Transverse colon (tissue), 4 donors: ENCODE results near the gene MIER2. TPM values are rescaled to one million over a fixed set of nuclear protein-coding genes. Genes with fewer than 3 reads are reported as not detected.

ENCODE experiments used
- DNase-seq: peaks from one replicate; pipeline ENCODE4 v3.0.0-alpha.2; 2019
- H3K27ac ChIP-seq, 4 donors: fragments of 200-600 bp; sonication (generic); 2 replicates each; pipeline ENCODE4 v1.5.1; 2016 to 2018; ENCODE audit warnings: inconsistent platforms in 4 of 4
- H3K27me3 ChIP-seq: fragments of 200-600 bp; sonication (generic); 2 replicates; pipeline ENCODE4 v1.5.1; 2017; ENCODE audit warnings: inconsistent platforms
- H3K36me3 ChIP-seq, 4 donors: fragments of 200-600 bp; sonication (generic); 2 replicates each; pipeline ENCODE4 v1.5.1; 2017 to 2019; ENCODE audit warnings: inconsistent platforms in 4 of 4
- H3K4me1 ChIP-seq, 4 donors: fragments of 200-600 bp; sonication (generic); 2 replicates each; pipeline ENCODE4 v1.5.1; 2017 to 2020; ENCODE audit warnings: inconsistent platforms in 4 of 4
- H3K4me3 ChIP-seq, 4 donors: fragments of 200-600 bp; sonication (generic); 1 replicate in 1 of 4; 2 replicates in 3 of 4; pipeline versions ENCODE4 v1.5.1 to v1.6.1; 2017 to 2019; ENCODE audit warnings: inconsistent platforms in 4 of 4
- H3K9me3 ChIP-seq, 2 donors: fragments of 200-600 bp; sonication (generic); 2 replicates each; pipeline ENCODE4 v1.5.1; 2017 to 2019; ENCODE audit warnings: inconsistent platforms in 2 of 2
- EP300 ChIP-seq: sonication (generic); formaldehyde crosslinking; IDR thresholded peaks from one replicate; pipeline ENCODE4 v1.6.1; 2017; ENCODE audit warnings: antibody characterized with exemption, low read depth
- POLR2A ChIP-seq: fragments of 450-650 bp; IDR thresholded peaks from one replicate; pipeline ENCODE4 v1.6.1; 2016; ENCODE audit warnings: antibody characterized with exemption, mild to moderate bottlenecking, moderate library complexity
- POLR2AphosphoS5 ChIP-seq, 3 donors: sonication (generic); formaldehyde crosslinking; IDR thresholded peaks; one replicate each; pipeline ENCODE4 v1.6.1; 2016; ENCODE audit warnings: antibody characterized with exemption in 3 of 3
- WGBS, 2 donors: methylation state at CpG; one replicate each; pipeline ENCODE4 v1.1.5; 2018; ENCODE audit warnings: low coverage in 1 of 2; 5-methylcytosine and 5-hydroxymethylcytosine counted together
- in situ Hi-C, 4 donors: fragments of 200-750 bp; cut with MboI; loops; one replicate each; pipeline versions ENCODE4 v1.15.0 to v1.15.1; 2017; ENCODE audit warnings: low sequenced_read_pairs in 3 of 4, low pct_ligation_motif_present in 1 of 4, low pct_unique_long_range_greater_than_20kb in 1 of 4
- intact Hi-C: fragments of 100-400 bp; cut with DNase I; formaldehyde crosslinking; loops from one replicate; pipeline ENCODE4 v1.15.1; 2023; ENCODE audit warnings: low total_unique reads
- total RNA-seq, 4 donors: library from RNA; depleted of rRNA; stranded (reverse); fragments of >200 nt; gene quantifications; one replicate each; pipeline ENCODE4 v1.1.0, GENCODE V29; 2016
- TF ChIP-seq, protein P1 (sequence below), 5 experiments: fragments of 200-600 bp in 3 of 5; fragments of 450-650 bp in 2 of 5; sonication (generic) in 3 of 5; IDR thresholded peaks; 1 replicate in 2 of 5; 2 replicates in 3 of 5; pipeline ENCODE4 v1.5.1; 2016 to 2017; ENCODE audit warnings: antibody characterized with exemption in 5 of 5, inconsistent platforms in 3 of 5, mild to moderate bottlenecking in 2 of 5, moderate library complexity in 1 of 5

Gene MIER2
- total RNA-seq, 4 donors from 2014 or later: 8.2 to 41.1 (median 16.7) TPM

DNA sequence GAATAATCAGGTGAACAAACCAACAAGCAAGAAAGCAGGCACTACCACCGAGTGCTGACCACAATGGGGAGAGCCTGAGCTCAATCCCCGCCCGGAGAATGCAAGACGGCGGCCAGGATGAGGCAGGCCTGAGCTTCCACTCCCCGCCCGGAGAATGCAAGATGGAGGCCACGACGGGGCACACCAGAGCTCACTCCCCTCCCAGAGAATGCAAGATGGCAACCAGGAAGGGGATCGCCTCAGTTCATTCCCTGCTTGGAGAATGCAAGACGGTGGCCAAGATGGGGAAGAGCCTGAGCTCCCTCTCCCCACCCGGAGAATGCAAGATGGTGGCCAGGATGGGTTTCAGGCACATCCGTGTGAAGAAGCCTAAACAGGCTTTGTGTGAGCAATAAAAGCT is 24.7 kb upstream of the MIER2 start:
- WGBS, 2 donors: 83% methylated on average over 10 of the region's 13 CpGs; no CpG with 5 or more reads in 1 of the 2 donors
- DNase-seq: no peak
- TF ChIP-seq EP300: no peak
- no peak for TF ChIP-seq POLR2AphosphoS5 (IDR thresholded peaks at IDR 0.05)
- no peak for TF ChIP-seq POLR2A
- TF ChIP-seq, protein P1, sequence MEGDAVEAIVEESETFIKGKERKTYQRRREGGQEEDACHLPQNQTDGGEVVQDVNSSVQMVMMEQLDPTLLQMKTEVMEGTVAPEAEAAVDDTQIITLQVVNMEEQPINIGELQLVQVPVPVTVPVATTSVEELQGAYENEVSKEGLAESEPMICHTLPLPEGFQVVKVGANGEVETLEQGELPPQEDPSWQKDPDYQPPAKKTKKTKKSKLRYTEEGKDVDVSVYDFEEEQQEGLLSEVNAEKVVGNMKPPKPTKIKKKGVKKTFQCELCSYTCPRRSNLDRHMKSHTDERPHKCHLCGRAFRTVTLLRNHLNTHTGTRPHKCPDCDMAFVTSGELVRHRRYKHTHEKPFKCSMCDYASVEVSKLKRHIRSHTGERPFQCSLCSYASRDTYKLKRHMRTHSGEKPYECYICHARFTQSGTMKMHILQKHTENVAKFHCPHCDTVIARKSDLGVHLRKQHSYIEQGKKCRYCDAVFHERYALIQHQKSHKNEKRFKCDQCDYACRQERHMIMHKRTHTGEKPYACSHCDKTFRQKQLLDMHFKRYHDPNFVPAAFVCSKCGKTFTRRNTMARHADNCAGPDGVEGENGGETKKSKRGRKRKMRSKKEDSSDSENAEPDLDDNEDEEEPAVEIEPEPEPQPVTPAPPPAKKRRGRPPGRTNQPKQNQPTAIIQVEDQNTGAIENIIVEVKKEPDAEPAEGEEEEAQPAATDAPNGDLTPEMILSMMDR (IDR thresholded peaks at IDR 0.05): no peak

DNA sequence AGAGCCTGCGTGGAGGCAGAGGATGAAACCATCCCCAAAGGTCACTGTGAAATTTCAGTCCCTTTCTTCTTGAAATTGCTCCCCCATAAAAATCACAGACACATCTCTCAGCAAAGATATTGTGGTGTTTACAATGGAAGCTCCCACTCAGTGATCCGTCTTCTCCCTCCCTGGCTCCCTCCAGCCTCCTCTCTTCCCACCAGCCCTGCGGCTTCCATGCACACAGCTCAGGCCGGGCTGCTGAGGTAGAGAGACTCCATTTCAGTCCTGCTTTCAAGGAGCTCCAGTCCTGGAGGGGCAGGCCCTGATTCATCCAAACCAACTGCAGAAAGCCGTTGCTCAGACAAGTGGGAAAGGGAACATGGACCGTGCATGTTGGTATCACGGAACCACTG is 24.0 kb upstream of the MIER2 start:
- in situ Hi-C loops (no loop called here), intact Hi-C loops (no loop called here)
- DNase-seq: no peak
- H3K36me3 ChIP-seq: no peaks in the 10 kb centered on the region
- 69 to 100% methylated on average over 1 to 7 of the region's 7 CpGs for WGBS, 2 donors
- H3K27ac ChIP-seq: no peak overlapping the region
- no peaks in the 10 kb centered on the region for H3K4me1 ChIP-seq
- H3K9me3 ChIP-seq: no peaks in the 10 kb centered on the region
- H3K27me3 ChIP-seq: peaks cover 14% of the 10 kb centered on the region
- TF ChIP-seq POLR2A (no peak), EP300 (no peak), POLR2AphosphoS5 (IDR thresholded peaks at IDR 0.05) (no peak)
- TF ChIP-seq, protein P1 (IDR thresholded peaks at IDR 0.05): no peak
- H3K4me3 ChIP-seq: no peak overlapping the region

More for the DNA sequence above, 24.7 kb upstream of the MIER2 start:
- H3K4me3 ChIP-seq: no peak overlapping the region
- H3K27me3 ChIP-seq: peaks cover 21% of the 10 kb centered on the region
- no peaks in the 10 kb centered on the region for H3K9me3 ChIP-seq
- no peak overlapping the region for H3K27ac ChIP-seq
- H3K36me3 ChIP-seq: no peaks in the 10 kb centered on the region
- in situ Hi-C loops (no loop called here), intact Hi-C loops (no loop called here)
- H3K4me1 ChIP-seq: no peaks in the 10 kb centered on the region

DNA sequence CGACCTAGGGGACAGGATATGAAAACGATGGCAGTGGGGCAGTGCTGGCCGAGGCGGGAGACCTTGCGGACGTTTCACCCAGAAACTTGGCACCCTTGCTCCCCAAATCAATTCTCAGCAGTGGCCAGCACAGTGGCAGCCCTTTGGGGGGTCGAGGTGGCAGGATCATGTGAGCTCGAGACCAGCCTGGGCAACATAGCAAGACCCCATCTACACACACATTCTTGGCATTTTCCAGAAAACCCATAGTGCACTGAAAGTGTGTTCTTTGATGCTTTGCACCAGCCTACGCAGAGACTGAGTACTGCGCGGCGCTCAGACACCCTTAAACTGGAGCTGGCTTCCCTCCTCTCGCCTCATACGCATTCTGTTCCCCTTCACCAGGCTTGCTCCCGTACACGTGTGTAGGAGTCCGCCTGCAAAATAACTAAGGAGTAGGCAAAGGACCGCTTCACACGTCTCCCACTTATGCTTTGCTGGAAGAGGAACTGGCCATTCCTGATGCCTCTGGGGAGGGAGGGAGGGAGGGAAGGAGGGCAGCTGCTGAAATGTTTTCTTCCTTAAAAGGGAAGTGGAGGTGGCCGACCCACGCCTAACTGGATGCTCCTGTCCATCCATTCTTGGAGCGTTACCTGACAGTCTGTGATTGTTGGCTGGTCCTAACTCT is 23.5 kb upstream of the MIER2 start:
- no peak for TF ChIP-seq EP300
- TF ChIP-seq, protein P1 (IDR thresholded peaks at IDR 0.05): no peak
- TF ChIP-seq POLR2AphosphoS5 (IDR thresholded peaks at IDR 0.05): no peak
- TF ChIP-seq POLR2A: no peak
- H3K9me3 ChIP-seq: no peaks in the 10 kb centered on the region
- in situ Hi-C loops (no loop called here), intact Hi-C loops (no loop called here)
- no peak overlapping the region for H3K27ac ChIP-seq
- H3K36me3 ChIP-seq: no peaks in the 10 kb centered on the region
- DNase-seq: no peak
- WGBS, 2 donors: 40 to 77% methylated on average over 3 to 22 of the region's 22 CpGs
- no peak overlapping the region for H3K4me3 ChIP-seq
- no peaks in the 10 kb centered on the region for H3K4me1 ChIP-seq
- peaks cover 12% of the 10 kb centered on the region for H3K27me3 ChIP-seq

DNA sequence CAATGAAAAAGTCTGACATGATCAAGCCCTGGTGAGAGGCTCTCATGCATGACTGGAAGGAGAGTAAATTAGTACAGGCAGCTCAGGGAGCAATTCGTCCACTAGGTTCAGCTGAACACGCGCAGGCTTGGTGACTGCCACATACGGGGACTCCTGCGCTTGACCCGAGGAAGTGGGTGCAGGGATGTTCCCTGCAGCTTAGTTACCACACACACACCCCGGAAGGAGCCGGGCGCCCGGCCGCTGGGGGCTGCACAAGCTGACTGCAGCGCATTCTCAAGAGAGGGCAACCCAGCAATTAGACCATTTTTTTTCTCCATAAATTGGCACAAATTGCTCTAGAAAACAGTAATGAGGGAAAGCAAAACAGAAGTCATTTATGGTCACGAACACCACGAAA is 23.0 kb upstream of the MIER2 start:
- no peaks in the 10 kb centered on the region for H3K4me1 ChIP-seq
- 83 to 93% methylated on average over 1 to 14 of the region's 14 CpGs for WGBS, 2 donors
- H3K27ac ChIP-seq: no peak overlapping the region
- no peak overlapping the region for H3K4me3 ChIP-seq
- intact Hi-C loops (no loop called here), in situ Hi-C loops (no loop called here)
- no peak for DNase-seq
- peaks cover 9% of the 10 kb centered on the region for H3K27me3 ChIP-seq
- H3K9me3 ChIP-seq: no peaks in the 10 kb centered on the region
- no peaks in the 10 kb centered on the region for H3K36me3 ChIP-seq
- TF ChIP-seq EP300 (no peak), POLR2AphosphoS5 (IDR thresholded peaks at IDR 0.05) (no peak)
- TF ChIP-seq, protein P1 (IDR thresholded peaks at IDR 0.05): no peak
